Fibroblast of skin of back (primary cell): Measurements from ENCODE around the gene ZMYND15.

Experiments
- DNase-seq: peaks from one replicate; pipeline ENCODE4 v3.0.0-alpha.2; 2013

The ZMYND15 gene

DNA sequence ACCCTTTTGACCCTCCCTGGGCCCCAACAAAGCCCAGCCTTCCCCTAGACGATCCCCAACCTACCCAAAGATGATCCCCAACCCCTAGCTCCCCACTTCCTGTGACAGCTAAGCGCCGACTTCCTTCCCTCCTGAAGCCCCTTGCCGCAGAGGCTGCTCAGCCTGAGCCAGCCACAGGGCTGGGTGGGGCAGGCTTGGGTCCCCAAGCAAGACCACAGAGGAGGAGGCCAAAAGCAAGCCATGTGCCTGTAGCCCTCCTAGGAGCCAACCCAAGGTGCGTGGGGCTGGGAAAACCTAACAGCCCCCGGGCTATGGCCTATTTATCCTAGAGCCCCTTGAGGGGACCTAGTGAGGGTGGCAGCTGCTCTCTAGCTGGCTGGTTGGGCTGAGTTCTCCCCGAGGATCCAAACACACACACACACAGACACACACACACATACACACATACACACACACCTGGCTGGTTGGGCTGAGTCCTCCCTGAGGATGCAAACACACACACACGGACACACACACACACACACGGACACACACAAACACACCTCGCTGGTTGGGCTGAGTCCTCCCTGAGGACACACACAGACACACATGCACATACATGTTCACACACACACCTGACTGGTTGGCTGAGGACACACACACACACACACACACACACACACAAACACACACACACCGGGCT lies 24.4 kb upstream of the ZMYND15 start:
- DNase-seq: no peak

DNA sequence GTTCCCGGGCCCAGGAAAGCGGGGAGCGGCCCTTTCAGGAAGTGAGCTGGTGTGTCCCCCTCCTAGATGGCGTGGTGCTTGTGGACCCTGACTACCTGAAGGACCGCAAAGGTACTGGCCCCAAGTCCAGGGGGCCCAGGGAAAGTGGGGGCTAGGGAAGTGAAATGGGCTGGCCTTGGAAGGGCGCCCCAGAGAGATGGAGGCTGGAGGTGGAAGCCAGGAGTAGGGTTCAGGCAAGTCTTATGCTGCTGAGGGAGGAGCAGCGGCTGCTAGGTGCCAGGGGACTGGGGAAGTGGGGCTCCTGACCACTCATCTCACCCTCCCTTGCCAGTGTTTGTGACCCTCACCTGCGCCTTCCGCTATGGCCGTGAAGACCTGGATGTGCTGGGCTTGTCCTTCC lies 23.6 kb upstream of the ZMYND15 start:
- DNase-seq: no peak

DNA sequence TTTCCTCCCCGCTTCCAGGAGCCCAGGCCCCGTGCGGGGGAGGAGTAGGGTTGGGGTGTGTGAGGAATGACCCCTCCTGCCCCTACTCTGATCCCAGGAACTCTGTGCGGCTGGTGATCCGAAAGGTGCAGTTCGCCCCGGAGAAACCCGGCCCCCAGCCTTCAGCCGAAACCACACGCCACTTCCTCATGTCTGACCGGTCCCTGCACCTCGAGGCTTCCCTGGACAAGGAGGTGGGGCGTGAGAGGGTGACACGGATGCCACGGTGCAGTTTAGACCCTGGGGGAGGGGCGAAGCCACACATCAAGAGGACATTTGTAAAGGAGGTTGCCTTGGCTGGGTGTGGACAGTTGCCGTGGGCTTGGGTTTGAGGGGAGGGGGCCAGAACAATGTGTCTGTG lies 21.8 kb upstream of the ZMYND15 start:
- DNase-seq: no peak

DNA sequence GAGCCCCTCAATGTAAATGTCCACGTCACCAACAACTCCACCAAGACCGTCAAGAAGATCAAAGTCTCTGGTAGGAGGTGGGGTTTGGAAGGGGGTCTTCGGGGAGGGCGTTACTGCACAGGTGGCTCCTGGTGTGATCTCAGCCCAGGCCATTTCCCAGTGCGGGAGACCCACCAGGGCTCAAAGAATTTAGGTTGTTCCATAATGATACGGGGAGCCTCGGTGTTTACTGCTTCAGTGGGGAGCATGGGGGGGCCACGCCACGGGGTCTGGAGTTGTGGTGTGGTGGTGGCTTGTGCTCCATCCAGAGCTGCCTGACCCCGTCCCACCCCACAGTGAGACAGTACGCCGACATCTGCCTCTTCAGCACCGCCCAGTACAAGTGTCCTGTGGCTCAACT lies 21.4 kb upstream of the ZMYND15 start:
- no peak for DNase-seq

DNA sequence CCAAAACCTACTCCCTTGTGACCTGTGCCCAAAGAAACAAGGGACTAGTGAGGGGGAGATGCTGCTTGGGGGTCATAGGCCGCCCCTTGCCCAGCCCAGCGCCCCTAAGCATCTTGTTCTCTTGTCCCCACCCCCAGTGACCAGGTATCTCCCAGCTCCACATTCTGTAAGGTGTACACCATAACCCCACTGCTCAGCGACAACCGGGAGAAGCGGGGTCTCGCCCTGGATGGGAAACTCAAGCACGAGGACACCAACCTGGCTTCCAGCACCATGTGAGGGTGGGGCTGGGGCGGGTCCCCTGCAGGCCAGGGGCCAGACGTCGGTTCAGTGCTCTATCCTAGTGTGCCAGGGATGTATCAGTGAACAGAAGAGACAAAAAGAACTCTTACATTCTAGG lies 20.5 kb upstream of the ZMYND15 start:
- DNase-seq: no peak

DNA sequence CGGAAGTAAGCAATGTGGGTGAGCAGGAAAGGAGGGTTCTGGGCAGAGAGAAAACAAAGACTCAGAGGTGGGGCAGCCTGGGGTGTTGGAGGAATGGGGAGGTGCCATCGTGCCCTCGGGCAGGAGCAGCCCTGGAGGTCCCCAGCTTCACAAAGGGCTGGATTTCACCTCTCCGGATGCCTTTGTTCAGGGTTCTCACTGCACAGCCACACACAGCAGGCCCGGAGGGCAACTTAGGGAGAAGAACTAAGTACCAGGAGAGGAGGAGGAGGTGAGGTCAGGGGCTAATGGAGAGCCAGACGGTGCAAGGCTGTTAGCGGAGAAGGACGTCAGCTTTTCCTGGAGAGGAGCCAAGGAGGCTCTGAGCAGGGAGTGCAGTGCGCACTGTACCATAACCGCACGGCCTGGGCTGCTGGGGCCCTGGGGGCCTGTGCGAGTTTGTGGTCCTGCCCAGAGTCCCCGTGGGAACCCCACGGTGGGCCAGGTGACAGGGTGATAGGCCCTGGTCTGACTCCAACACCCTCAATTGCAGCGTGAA lies 19.9 kb upstream of the ZMYND15 start:
- no peak for DNase-seq

DNA sequence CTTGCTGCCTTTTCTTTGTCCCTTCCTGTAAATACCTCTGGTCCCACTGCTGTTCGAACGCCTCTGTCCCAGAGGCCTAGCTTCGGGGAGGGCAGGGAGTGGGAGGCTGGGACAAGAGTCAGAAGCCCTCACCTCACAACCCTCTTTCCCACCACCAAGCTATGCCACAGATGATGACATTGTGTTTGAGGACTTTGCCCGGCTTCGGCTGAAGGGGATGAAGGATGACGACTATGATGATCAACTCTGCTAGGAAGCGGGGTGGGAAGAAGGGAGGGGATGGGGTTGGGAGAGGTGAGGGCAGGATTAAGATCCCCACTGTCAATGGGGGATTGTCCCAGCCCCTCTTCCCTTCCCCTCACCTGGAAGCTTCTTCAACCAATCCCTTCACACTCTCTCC lies 18.8 kb upstream of the ZMYND15 start:
- DNase-seq: no peak

DNA sequence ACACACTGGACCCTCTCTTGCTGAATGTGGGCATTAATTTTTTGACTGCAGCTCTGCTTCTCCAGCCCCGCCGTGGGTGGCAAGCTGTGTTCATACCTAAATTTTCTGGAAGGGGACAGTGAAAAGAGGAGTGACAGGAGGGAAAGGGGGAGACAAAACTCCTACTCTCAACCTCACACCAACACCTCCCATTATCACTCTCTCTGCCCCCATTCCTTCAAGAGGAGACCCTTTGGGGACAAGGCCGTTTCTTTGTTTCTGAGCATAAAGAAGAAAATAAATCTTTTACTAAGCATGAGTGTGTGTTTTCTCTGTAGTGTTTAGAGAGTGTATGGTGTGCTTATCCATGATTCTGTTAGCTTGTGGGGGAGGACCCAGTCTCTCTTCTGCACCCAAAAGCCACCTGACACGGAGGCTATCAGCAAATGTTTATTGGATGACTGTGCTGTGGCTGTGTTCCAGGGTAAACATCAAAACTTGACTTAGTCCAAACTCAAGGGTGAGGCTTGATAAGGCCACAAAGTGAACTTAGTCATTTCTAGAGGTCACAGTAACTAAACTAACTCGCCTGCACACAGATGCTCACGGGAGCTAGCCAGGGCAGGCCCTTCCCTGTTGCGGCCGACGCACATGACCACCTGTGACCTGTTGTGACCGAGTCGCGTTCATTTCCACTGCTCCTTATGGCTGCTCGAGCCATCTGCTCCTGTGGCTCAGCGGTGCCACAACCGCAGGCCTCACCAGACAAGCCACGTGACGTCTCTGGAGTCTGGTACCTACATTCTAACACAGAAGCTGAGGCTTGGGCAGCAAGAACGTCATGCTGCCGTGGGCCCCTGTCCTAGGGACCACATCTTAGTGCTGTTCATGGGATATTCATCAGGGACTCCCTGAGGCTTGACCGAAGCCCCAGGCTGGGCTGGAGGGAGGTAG lies 18.2 kb upstream of the ZMYND15 start:
- DNase-seq: no peak

DNA sequence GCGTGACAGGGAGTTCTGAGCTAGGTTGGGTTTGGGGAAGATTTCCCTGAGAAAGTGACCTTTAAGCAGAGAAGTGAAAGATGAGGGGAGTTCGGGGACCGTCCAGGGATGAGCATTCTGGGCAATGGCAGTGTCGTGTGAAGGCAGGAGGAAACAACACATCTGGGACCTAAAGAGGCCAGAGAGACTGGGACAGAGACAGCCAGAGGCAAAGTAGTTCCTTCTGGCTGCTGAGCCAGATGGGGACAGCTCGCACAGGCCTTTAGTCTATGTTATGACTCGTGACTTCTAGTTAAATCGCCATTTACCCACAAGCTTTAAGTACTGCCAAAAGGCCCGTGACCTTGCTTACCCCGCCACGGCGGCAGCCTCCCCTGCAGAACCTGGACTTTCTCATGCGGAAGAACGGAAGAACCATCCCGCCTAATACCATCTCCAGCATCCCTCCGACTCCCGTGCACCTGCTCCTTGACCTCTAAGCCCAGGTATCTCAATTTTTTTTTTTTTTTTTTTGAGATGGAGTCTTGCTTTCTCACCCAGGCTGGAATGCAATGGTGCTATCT lies 16.9 kb upstream of the ZMYND15 start:
- DNase-seq: no peak

DNA sequence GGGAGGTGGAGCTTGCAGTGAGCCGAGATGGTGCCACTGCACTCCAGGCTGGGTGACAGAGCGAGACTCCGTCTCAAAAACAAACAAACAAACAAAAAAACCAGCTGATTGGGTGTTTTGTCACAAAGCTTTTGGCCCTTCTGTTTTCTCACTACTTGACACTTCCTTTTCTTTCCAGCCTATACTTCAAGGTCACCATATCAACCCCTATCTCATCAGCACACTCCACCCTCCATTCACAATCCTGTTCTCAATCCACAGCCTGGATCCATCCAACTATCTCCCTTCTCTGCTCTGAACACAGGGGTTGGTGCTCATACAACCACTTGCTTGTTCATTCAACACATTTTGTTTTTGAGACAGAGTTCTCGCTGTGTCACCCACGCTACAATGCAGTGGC lies 15.0 kb upstream of the ZMYND15 start:
- no peak for DNase-seq

DNA sequence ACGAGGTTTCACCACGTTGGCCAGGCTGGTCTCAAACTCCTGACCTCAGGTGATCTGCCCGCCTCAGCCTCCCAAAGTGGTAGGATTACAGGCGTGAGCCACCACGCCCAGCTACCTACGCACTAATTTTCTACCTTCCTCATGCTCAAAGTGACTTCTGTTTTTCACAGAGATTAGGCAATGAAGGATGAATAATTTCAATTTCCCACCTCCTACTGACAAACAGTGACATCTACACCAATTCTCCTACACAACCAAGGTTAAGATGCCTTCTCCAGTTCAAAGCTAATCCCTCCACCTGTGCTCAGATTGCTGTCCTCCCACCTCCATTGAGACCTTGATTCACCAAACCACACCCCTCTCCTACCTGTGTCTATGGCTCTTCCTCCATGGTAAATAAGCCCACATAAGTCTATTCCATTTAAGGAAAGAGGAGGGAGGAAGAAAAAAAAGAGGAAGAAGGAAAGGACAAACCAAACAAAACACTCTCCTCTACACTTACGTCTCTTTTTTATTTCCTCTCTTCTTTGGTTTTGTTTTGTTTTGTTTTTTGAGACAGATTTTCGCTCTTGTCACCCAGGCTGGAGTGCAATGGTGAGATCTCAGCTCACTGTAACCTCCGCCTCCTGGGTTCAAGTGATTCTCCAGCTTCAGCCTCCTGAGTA lies 13.9 kb upstream of the ZMYND15 start:
- no peak for DNase-seq

DNA sequence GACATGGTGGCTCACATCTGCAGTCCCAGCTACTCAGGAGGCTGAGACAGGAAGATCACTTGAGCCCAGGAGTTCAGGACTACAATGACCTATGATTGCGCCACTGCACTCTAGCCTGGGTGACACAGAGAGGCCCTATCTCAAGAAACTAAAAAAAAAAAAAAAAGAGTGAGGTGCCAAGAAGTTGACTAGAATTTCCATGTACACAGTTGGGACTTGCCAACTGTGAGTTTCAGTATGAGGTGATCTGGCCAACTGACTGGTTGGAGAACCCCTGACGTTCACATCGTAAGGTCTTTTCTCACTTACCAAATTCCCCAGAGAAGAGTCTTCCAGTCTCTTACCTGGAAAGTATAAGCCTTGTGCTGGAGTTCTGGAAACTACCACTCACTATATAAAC lies 11.5 kb upstream of the ZMYND15 start:
- no peak for DNase-seq

DNA sequence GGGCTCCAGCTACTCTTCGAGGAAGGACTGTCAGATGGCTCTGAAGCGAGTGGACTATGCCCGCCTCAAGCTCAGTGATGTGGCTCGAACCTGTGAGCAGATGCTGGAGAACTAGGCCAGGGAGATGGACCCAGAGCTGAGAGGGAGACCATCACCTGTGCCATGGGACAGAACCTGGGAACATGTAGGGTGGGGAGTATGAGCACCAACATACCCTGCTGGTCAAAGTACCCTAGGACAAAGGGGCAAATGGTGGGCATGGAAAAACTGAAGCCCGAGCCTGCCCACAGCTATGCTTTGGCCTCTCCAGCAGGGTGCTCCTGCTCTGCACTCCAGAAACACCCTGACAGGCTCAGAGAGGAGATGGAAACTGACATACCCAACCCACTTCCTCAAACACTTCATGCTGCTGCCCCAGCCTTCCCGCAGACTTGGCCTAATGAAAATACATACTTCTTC lies 6.5 kb upstream of the ZMYND15 start:
- DNase-seq: no peak

DNA sequence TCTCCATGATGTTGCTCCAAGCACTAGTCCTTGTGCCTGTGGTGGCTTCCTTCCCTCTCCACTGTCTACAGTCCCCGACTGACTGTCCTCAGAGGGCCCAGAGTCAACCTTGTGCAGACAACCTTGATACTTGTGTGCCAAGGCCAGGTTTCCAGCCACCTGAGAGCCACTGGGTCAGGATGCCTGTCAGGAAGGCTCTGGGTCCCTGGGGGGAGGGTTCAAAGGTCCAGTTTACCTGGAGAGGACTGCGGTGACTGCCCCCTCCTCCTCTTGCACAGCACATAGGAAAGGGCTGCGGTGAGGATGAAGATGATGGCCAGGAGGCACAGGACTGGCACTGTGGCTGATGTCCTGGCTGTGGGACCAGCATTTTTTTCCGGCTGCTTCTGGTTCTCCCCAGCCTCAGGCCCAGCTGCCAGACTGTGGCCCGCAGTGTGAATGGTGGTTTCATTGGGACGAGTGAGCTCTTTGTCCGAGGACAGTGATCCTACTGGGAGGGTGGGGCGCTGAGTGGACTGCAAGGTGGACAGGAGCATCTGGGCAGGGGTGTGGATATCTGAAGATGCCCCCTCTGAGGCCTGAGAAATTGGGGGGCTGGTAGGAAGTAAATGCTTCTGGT lies 4.7 kb upstream of the ZMYND15 start:
- DNase-seq: no peak

DNA sequence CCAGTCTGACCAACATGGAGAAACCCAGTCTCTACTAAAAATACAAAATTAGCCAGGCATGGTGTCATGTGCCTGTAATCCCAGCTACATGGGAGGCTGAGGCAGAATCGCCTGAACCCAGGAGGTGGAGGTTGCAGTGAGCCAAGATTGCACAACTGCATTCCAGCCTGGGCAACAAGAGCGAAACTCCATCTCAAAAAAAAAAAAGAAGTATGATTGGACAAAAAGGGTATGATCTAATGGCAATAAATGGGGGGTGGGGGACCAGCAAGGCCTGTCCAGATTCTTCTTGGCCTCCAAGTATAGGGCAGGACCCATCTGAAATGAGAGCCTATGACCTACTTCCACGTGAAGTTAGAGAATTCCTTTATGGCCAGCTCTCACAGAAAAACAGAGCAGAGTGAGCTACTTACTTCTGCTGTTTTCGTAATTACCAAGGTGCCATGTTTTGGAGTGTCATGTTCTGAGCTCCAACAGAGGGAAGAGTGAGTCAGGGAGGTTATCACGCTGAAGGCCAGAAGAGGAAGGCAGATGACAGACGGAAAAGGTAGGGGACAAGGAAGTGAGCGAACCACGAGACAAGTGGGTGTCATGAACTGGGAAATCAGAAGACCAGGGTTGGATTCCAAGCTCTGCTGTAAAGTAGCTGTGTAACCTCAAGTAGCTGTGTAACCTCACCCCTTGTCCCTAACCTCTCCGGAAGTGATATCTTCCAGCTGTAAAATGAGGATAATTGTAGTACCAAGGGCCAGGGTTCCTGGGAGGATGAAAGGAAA lies 3.6 kb upstream of the ZMYND15 start:
- DNase-seq: no peak

DNA sequence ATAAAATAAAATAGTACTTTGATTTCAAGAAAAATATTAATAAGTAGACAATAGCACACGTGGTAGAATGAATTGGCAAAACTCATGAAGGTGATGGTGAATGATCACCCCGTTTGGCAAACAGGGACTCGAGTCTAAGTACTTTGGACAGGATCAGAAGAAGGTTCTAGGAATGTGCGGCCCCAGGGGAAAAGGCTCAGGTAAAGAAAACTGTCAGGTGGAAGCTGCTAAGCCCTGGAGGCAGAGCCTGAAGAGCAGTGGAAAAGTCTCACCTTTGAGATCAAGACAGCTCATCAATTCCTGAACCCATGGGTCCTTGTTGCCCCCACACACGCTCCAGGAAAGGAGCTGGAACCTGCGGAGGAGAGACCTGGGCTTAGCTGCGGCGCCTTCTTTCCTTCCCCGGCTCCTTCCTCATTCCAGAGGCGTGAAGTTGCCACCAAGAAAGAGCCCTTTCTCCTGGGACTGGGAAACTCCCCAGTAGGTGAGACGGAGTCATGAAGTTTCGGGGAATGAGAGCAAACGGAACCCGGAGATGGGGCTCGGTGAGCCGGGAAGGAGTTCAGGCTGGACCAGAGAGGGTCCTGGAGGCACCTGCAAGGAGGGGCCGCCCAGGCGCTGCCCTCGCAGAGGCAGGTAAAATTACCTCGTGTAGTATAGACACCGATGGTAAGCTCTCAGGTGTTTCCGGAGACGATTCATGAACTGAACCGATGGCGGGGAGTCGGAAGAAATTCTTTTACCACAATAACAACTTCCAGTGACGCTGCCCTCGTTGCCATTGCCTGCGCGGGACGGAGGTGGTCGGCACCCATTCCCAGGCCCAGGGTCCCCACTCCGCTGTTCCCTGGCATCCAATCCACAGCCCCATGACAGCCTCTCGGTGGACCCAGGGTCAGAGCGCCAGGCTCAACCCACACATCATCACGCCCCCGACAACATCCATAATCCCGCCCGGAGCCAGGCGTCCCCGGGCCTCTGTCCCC lies 1.2 kb upstream of the ZMYND15 start:
- no peak for DNase-seq

DNA sequence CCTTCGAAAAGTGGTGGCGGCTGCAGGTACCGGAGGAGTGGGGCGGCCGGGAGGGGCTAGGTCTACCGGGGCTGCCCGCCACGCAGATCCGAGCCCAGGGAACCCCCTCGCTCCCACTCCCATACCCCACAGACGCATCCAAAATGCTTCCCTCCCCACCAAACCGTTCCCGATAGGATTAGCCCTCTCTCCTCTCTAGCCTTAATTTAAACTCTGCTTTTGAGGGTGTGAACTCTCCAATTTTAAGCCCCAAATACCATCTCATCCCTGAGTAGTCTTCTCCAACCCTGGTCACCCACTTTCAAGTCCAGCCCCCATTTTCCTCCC lies 355 bp downstream of the ZMYND15 start:
- no peak for DNase-seq

DNA sequence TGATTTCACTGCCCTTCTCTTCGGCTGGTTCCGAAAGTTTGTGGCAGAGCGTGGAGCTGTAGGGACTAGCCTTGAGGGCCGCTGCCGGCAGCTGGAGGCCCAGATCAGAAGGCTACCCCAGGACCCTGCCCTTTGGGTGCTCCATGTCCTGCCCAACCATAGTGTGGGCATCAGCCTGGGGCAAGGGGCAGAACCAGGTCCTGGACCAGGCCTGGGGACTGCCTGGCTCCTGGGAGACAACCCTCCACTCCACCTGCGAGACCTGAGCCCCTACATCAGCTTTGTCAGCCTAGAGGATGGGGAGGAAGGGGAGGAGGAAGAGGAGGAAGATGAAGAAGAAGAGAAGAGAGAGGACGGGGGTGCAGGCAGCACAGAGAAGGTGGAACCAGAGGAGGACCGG lies 951 bp downstream of the ZMYND15 start:
- no peak for DNase-seq

DNA sequence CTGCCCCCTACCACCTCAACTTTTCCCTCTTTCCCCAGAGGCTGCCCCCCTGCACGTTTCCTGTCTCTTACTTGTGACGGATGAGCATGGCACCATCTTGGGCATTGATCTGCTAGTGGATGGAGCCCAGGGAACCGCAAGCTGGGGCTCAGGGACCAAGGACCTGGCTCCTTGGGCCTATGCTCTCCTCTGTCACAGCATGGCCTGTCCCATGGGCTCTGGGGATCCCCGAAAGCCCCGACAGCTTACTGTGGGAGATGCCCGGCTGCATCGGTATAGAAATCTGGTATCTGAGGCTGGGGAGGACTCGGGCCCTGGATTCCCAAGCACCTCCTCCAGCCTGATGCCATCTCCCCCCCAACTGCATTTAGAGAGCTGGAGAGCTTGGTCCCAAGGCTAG lies 1.9 kb downstream of the ZMYND15 start:
- DNase-seq: no peak

DNA sequence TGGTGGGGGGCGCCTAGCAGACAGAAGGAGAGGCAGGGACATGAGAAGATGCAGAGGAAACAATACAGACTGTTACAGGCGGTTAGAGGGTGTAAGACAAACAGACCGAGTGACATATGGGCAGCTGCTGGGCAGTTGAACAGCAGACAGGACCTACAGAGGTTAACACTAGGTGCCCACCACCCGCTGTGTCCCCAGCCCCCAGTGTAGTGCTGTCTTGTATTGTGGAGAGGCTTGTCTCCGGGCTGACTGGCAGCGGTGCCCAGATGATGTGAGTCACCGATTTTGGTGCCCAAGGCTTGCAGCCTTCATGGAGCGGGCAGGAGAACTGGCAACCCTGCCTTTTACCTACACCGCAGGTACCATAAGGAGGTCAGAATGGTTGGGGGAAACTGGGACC lies 2.5 kb downstream of the ZMYND15 start:
- DNase-seq: no peak

DNA sequence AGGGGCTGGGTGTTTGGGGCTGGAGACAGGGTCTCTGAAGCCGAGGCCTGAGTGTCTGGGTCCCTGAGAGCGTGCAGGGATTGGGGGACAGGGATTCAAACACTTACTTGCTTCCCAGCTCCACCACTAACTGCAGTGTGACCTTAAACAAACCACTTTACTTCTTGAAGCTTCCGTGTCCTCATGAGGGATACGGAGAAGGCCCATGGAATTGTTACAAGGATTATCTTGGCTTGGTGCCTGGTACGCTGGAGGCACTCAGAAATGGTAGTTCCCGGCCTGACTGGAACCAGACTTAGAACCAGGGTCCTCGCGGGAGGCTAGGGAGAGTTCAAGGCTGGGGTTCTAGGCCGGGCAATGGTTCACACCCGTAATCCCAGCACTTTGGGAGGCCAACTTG lies 3.0 kb downstream of the ZMYND15 start:
- DNase-seq: no peak
